ENCODE data around the gene GALR3.

GRCh38 chr22:37777122-37777687 lies 46.0 kb upstream of the GALR3 start:
- no peak for TF ChIP-seq FOXM1 (IDR thresholded peaks at IDR 0.05; ENCODE audit: borderline replicate concordance)
- TF ChIP-seq FOXK2 (IDR thresholded peaks at IDR 0.05), result no peak
- TF ChIP-seq FOXA1 (IDR thresholded peaks at IDR 0.05), result no peak

All from HEK293T (cell line).